HEK293 (cell line): ENCODE results near the gene FIGNL1.

Experiments
- CTCF ChIA-PET: fragments of 350-600 bp; formaldehyde crosslinking; extraction: SDS; loops from one replicate; lab custom pipeline; 2021; ENCODE audit warnings: antibody characterized with exemption; lab: Yijun Ruan, JAX
- POLR2A ChIA-PET: fragments of 300-600 bp; formaldehyde crosslinking; extraction: SDS; loops from one replicate; lab custom pipeline; 2020; ENCODE audit warnings: antibody characterized with exemption, inconsistent platforms; lab: Yijun Ruan, JAX
- H3K27ac ChIP-seq: fragments of 200-500 bp; sonication (Bioruptor generic); 2 replicates; pipeline ENCODE4 v1.5.1; 2014; ENCODE audit warnings: low read depth, low read length, control low read depth, inconsistent platforms; ENCODE audit errors: extremely low read depth
- H3K36me3 ChIP-seq, 2 experiments: fragments of 200-500 bp in 1 of 2; sonication (Bioruptor generic) in 1 of 2; 1 replicate in 1 of 2; 2 replicates in 1 of 2; pipeline ENCODE4 v1.5.1; 2014 to 2017; ENCODE audit warnings: inconsistent platforms in 2 of 2, low read length in 2 of 2; ENCODE audit not compliant: control insufficient read depth in 2 of 2, insufficient read depth in 1 of 2
- H3K4me1 ChIP-seq: fragments of 200-500 bp; sonication (Bioruptor generic); 2 replicates; pipeline ENCODE4 v1.5.1; 2014; ENCODE audit warnings: mild to moderate bottlenecking, low read length, inconsistent platforms; ENCODE audit not compliant: control insufficient read depth, insufficient read depth
- H3K4me3 ChIP-seq: 2 replicates; pipeline ENCODE4 v1.5.1; 2011; ENCODE audit warnings: low read depth, mild to moderate bottlenecking, control low read depth, low read length, moderate library complexity
- H3K9me3 ChIP-seq: fragments of 200-500 bp; sonication (Bioruptor generic); 2 replicates; pipeline ENCODE4 v1.5.1; 2014; ENCODE audit warnings: low read depth, low read length, inconsistent platforms; ENCODE audit not compliant: control insufficient read depth, insufficient read depth
- AEBP2 ChIP-seq: fragments of 450-650 bp; formaldehyde crosslinking; IDR thresholded peaks from 2 replicates; pipeline ENCODE4 v1.5.1; 2016; ENCODE audit warnings: missing biosample characterization, missing genetic modification characterization, borderline replicate concordance
- FEZF1 ChIP-seq: fragments of 450-650 bp; formaldehyde crosslinking; IDR thresholded peaks from 2 replicates; pipeline ENCODE4 v1.5.1; 2016; ENCODE audit warnings: missing biosample characterization, missing genetic modification characterization
- KLF16 ChIP-seq: fragments of 450-650 bp; formaldehyde crosslinking; IDR thresholded peaks from 2 replicates; pipeline ENCODE4 v1.5.1; 2017; ENCODE audit warnings: missing biosample characterization, missing genetic modification characterization
- MYNN ChIP-seq: fragments of 450-650 bp; formaldehyde crosslinking; IDR thresholded peaks from 2 replicates; pipeline ENCODE4 v1.5.1; 2016; ENCODE audit warnings: missing biosample characterization, missing genetic modification characterization, borderline replicate concordance
- REST ChIP-seq: fragments of 450-650 bp; formaldehyde crosslinking; IDR thresholded peaks from 2 replicates; pipeline ENCODE4 v1.5.1; 2016; ENCODE audit warnings: missing biosample characterization, missing genetic modification characterization
- YY2 ChIP-seq: fragments of 450-650 bp; formaldehyde crosslinking; IDR thresholded peaks from 2 replicates; pipeline ENCODE4 v1.5.1; 2016; ENCODE audit warnings: missing biosample characterization, missing genetic modification characterization
- ZBTB48 ChIP-seq: fragments of 450-650 bp; formaldehyde crosslinking; IDR thresholded peaks from 2 replicates; pipeline ENCODE4 v1.5.1; 2016; ENCODE audit warnings: missing biosample characterization, missing genetic modification characterization
- ZEB2 ChIP-seq: fragments of 450-650 bp; formaldehyde crosslinking; IDR thresholded peaks from 2 replicates; pipeline ENCODE4 v1.5.1; 2016; ENCODE audit warnings: missing biosample characterization, missing genetic modification characterization
- ZFHX2 ChIP-seq: fragments of 450-650 bp; formaldehyde crosslinking; conservative IDR thresholded peaks from 2 replicates; pipeline ENCODE4 v1.5.1; 2016; ENCODE audit warnings: missing biosample characterization, missing genetic modification characterization
- ZNF114 ChIP-seq: fragments of 450-650 bp; formaldehyde crosslinking; IDR thresholded peaks from 2 replicates; pipeline ENCODE4 v1.5.0; 2017; ENCODE audit warnings: missing biosample characterization, missing genetic modification characterization
- ZNF148 ChIP-seq: fragments of 450-650 bp; formaldehyde crosslinking; IDR thresholded peaks from 2 replicates; pipeline ENCODE4 v1.5.0; 2017; ENCODE audit warnings: missing biosample characterization, missing genetic modification characterization, borderline replicate concordance
- ZNF239 ChIP-seq: fragments of 450-650 bp; formaldehyde crosslinking; IDR thresholded peaks from 2 replicates; pipeline ENCODE4 v1.5.1; 2016; ENCODE audit warnings: missing biosample characterization, missing genetic modification characterization
- ZNF248 ChIP-seq: fragments of 450-650 bp; formaldehyde crosslinking; IDR thresholded peaks from 2 replicates; pipeline ENCODE4 v1.5.1; 2017; ENCODE audit warnings: missing biosample characterization, missing genetic modification characterization
- ZNF394 ChIP-seq: fragments of 450-650 bp; formaldehyde crosslinking; IDR thresholded peaks from 2 replicates; pipeline ENCODE4 v1.5.1; 2016; ENCODE audit warnings: missing biosample characterization, missing genetic modification characterization, mild to moderate bottlenecking, moderate library complexity, borderline replicate concordance
- ZNF416 ChIP-seq: fragments of 450-650 bp; formaldehyde crosslinking; IDR thresholded peaks from 2 replicates; pipeline ENCODE4 v1.5.1; 2016; ENCODE audit warnings: missing biosample characterization, missing genetic modification characterization
- ZNF561 ChIP-seq: fragments of 450-650 bp; IDR thresholded peaks from 2 replicates; pipeline ENCODE4 v1.5.1; 2018; ENCODE audit warnings: missing biosample characterization, missing genetic modification characterization, borderline replicate concordance
- ZNF654 ChIP-seq: fragments of 450-650 bp; formaldehyde crosslinking; IDR thresholded peaks from 2 replicates; pipeline ENCODE4 v1.5.1; 2016; ENCODE audit warnings: low read depth, missing biosample characterization, missing genetic modification characterization
- ZNF791 ChIP-seq: fragments of 450-650 bp; formaldehyde crosslinking; IDR thresholded peaks from 2 replicates; pipeline ENCODE4 v1.5.1; 2016; ENCODE audit warnings: missing biosample characterization, missing genetic modification characterization
- ZSCAN16 ChIP-seq: fragments of 450-650 bp; formaldehyde crosslinking; IDR thresholded peaks from 2 replicates; pipeline ENCODE4 v1.5.1; 2016; ENCODE audit warnings: missing biosample characterization, missing genetic modification characterization
- ZSCAN30 ChIP-seq: fragments of 450-650 bp; IDR thresholded peaks from 2 replicates; pipeline ENCODE4 v1.5.1; 2018; ENCODE audit warnings: missing biosample characterization, mild to moderate bottlenecking, missing genetic modification characterization, moderate library complexity
- TF ChIP-seq, protein P1 (sequence below): fragments of 450-650 bp; formaldehyde crosslinking; IDR thresholded peaks from 2 replicates; pipeline ENCODE4; 2016; ENCODE audit warnings: missing biosample characterization, missing genetic modification characterization

Gene FIGNL1

DNA sequence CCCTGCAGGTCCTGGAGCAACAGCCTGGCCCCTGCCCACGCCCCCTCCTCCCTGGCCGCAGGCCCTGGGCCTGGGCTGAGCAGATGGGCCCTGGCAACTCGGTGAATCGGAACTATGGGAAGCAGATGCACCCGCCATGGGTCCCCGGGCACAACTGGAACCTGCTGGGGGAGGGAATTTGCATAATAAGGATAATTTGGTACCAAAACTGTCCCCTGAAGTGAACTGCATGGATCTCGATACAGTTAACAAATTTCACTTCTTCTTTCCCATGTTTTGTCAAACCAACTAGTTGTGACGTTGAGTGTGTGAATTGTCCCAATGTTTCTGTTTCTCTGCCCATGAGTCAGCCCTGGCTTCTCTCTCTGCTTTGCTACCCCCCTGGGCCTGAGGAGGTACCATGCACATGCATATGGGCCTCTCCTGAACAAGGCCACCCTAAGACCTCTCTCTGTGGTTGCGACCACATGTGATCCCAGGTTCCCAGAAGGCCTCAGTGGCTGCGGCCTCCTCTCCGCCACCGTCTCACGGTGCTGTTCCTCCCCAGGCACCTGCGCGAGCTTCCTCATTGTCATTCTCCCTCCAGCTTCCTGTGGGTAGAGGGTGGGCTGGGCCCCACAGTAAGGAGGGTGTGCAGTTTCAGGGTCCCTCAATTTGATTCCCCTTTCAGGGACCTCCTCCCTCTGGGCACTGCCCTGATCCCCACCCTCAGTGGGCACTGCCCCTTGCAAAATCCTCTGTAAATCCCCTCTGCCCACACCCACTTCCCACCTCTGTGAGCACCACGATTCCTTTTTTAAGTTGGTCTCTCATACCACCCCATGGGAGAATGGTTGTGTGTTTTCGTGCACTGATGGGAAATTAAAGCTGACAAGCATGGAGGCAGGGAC is 40.0 kb downstream of the FIGNL1 start:
- H3K4me1 ChIP-seq: no peaks in the 10 kb centered on the region
- H3K9me3 ChIP-seq: no peaks in the 10 kb centered on the region
- H3K27ac ChIP-seq: no peak overlapping the region
- no peaks in the 10 kb centered on the region for H3K36me3 ChIP-seq
- no peak overlapping the region for H3K4me3 ChIP-seq
- POLR2A ChIA-PET: no interaction called here
- TF ChIP-seq ZNF654: no peak
- TF ChIP-seq, protein P1, sequence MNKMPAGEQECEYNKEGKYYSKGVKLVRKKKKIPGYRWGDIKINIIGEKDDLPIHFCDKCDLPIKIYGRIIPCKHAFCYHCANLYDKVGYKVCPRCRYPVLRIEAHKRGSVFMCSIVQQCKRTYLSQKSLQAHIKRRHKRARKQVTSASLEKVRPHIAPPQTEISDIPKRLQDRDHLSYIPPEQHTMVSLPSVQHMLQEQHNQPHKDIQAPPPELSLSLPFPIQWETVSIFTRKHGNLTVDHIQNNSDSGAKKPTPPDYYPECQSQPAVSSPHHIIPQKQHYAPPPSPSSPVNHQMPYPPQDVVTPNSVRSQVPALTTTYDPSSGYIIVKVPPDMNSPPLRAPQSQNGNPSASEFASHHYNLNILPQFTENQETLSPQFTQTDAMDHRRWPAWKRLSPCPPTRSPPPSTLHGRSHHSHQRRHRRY (tag by site-specific recombination): no peak
- TF ChIP-seq ZFHX2 (tag by site-specific recombination): no peak
- TF ChIP-seq ZNF239 (tag by site-specific recombination): no peak
- no peak for TF ChIP-seq FEZF1 (tag by site-specific recombination)
- TF ChIP-seq ZSCAN30 (tag by site-specific recombination): no peak
- TF ChIP-seq MYNN (tag by site-specific recombination): no peak
- CTCF ChIA-PET: interaction anchor here (0.7 kb wide), 1 partner anchor 271 kb away, joined by 4 read pairs; no protein-coding TSS in a partner anchor

- Histone ChIP-seq H3K36me3 (no peaks in the 10 kb centered on the region), H3K9me3 (no peaks in the 10 kb centered on the region), H3K4me1 (no peaks in the 10 kb centered on the region), H3K4me3 (no peak overlapping the region), H3K27ac (no peak overlapping the region)
- POLR2A ChIA-PET: no interaction called here
- TF ChIP-seq AEBP2 (tag by site-specific recombination): no peak
- TF ChIP-seq ZNF148: no peak
- no peak for TF ChIP-seq YY2
- no peak for TF ChIP-seq ZBTB48
- TF ChIP-seq ZNF791: no peak
- CTCF ChIA-PET: interaction anchor here (0.6 to 0.7 kb wide), 2 partner anchors 594 to 754 kb away, joined by 3 to 5 read pairs; no protein-coding TSS in a partner anchor
Measured at GRCh38 chr7:50406935-50407334, 43.2 kb downstream of the FIGNL1 start.

DNA sequence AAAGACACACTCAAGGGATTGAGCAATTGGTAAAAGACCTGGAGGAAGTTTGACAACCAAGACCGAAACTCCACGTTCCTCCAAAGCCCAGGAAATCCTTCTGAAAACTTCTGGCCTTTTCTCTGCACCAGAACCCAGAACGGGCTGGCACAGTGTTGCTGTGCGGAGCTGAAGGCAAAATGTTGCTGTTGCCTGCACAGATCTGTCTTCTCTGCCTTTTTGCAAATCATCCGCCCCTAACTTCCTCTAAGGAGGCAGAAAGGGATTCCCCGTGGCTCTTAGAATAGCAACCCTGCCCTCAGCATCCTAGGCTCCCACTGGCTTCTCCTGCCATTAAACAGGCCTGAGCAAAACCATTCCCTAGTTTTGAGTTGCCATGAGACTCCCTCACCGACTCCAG is 44.9 kb downstream of the FIGNL1 start:
- ChIA-PET CTCF (interaction anchor here (0.6 kb wide), 2 partner anchors 24 to 262 kb away, joined by 3 to 4 read pairs; no protein-coding TSS in a partner anchor), POLR2A (no interaction called here)
- Histone ChIP-seq H3K4me1 (no peaks in the 10 kb centered on the region), H3K36me3 (no peaks in the 10 kb centered on the region), H3K9me3 (no peaks in the 10 kb centered on the region), H3K4me3 (no peak overlapping the region), H3K27ac (no peak overlapping the region)
- TF ChIP-seq ZNF248 (tag by site-specific recombination): no peak
- no peak for TF ChIP-seq ZNF416 (tag by site-specific recombination)
- TF ChIP-seq ZNF114 (tag by site-specific recombination): no peak
- TF ChIP-seq ZEB2 (tag by site-specific recombination): no peak
- TF ChIP-seq KLF16 (tag by site-specific recombination): no peak
- no peak for TF ChIP-seq ZSCAN16 (tag by site-specific recombination)
- no peak for TF ChIP-seq ZNF394 (tag by site-specific recombination)
- TF ChIP-seq ZNF561 (tag by site-specific recombination): no peak
- TF ChIP-seq REST (tag by site-specific recombination): no peak
